ENCODE measurements around the gene CIPC.

Gene CIPC

DNA sequence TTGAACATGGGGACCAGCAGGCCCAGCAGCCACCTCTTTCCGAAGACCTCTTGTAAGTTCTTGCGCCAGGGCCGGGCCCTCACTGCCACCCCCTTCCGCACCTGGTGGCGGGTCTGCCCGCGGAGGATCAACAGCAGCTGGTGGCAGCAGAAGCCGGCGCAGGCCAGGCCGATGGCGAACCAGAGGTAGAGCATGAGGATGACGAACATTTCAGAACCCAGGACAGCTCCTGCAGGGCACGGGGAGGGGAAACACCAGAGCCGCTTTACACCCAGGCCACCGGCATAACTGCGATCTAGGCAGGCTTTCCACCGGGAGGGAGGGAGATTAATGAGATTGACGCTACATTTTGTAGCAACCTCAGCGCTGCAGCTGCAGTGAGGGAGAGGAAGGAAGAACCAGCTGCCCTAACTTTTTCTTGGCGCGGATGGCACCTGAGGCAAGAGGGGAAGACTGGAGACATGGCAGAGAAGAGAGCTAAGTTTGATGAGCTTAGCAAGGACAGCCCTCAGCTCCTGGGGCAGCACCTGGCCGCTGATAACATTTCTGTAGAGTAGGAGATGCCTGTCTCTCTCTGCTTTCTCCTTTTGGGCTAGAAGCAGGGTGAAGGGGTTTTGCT is 35.8 kb downstream of the CIPC start:
- FAIRE-seq (no peak), DNase-seq (ENCODE audit: insufficient read length, low spot score) (no peak)
- no peak for TF ChIP-seq POLR2A (IDR thresholded peaks at IDR 0.05; ENCODE audit: low read depth, low read length)

DNA sequence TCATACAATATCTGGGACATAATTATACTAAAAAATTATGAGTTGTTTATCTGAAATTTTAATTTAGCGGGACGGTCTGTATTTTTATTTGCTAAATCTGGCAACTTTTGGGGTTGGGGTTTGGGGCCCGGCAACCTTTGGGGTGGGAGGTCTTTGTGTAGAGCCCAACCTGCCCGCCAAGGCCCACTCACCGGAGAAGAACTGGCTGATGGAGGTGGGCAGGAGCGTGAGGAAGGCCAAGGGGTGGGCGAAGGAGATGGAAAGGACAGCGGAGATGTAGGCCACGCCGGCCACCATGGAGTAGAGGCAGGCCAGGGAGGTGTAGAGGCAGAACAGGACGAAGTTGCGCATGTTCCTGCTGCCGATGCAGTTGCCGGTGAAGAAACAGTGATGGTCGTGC is 41.0 kb downstream of the CIPC start:
- TF ChIP-seq POLR2A (IDR thresholded peaks at IDR 0.05; ENCODE audit: low read depth, low read length) = no peak
- no peak for FAIRE-seq

DNA sequence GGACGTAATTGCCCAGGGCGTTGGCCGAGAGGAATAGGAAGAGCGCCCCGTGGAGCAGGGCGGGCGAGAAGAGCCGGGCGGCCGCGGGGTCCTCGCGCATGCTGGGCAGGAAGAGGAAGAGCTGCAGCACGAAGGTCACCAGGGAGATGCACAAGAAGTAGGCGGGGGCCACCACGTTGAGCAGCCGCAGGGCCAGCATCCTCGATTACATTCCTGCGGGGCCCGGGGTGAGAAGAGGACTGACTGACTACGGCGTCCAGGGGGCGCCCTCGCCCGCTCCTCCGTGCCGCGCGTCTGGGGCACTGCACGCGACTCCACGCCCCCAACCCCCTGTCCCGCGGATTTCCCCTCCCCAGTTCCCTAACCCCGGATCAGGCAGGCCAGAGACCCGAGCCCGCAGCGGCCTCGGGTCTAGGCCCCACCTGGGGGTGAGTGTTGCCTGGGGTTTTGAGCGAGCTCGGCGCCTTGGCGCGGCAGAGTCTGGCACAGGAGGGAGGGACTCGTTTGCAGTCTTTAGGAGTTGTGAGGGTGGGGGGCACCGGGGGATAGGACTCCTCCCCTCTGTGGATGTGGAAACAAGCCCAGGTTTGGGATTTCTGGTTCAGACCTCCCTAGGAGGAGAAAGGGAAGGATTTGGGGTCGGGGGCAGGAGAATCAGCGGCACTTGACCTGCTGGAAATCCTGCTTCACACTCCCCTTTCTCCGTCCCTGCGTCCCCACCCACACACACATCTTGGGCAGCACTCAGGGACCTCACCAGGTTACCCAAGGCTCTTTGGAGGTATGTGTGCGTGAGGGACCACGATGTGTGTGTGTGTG is 41.7 kb downstream of the CIPC start:
- FAIRE-seq (no peak), DNase-seq (ENCODE audit: insufficient read length, low spot score) (peak; percentile 46)
- no peak for TF ChIP-seq POLR2A (IDR thresholded peaks at IDR 0.05; ENCODE audit: low read depth, low read length)

More for the DNA sequence above, 41.0 kb downstream of the CIPC start:
- no peak for DNase-seq (ENCODE audit: insufficient read length, low spot score)

DNA sequence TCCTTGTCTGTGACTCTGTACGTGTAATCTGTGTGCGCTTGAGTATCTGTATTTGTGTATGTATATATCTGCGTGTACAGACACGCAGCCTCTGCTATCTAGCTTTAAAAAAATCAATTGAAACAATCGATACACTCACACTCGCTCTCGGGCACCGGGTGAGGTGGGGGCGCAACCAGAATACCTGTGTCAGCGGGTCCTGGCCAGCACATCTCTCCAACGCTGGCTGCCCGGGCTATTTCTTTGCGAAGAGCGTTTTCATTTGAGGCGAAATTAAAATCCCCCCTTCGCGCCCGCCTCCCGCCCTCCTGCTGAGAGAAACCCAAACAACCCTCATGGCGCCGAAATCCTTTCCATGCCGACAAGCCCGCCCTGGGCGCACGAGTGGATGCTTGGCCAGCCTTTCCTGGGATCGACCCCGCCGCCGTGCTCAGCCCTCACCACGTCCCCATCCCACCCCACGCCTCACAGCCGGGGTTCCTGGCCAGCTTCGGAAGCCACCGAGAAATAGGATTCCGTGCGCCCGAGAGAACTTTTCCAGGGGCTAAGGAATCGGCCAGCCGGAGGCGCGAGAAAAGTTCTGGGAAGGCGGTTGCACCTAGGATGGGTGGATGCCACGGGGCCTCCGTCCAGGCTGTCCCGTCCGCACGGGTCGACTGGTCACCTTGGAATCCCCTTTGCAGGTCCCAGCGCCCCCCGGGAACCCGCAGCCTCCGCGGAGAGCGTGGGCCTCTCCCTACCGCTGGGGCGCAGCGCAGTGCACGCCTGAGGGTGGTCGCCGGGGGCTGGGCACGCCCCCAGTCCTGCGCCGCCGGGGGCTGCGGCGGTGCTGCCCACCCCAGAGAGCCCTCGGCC is 42.5 kb downstream of the CIPC start:
- FAIRE-seq (no peak), DNase-seq (ENCODE audit: insufficient read length, low spot score) (no peak)
- no peak for TF ChIP-seq POLR2A (IDR thresholded peaks at IDR 0.05; ENCODE audit: low read depth, low read length)

DNA sequence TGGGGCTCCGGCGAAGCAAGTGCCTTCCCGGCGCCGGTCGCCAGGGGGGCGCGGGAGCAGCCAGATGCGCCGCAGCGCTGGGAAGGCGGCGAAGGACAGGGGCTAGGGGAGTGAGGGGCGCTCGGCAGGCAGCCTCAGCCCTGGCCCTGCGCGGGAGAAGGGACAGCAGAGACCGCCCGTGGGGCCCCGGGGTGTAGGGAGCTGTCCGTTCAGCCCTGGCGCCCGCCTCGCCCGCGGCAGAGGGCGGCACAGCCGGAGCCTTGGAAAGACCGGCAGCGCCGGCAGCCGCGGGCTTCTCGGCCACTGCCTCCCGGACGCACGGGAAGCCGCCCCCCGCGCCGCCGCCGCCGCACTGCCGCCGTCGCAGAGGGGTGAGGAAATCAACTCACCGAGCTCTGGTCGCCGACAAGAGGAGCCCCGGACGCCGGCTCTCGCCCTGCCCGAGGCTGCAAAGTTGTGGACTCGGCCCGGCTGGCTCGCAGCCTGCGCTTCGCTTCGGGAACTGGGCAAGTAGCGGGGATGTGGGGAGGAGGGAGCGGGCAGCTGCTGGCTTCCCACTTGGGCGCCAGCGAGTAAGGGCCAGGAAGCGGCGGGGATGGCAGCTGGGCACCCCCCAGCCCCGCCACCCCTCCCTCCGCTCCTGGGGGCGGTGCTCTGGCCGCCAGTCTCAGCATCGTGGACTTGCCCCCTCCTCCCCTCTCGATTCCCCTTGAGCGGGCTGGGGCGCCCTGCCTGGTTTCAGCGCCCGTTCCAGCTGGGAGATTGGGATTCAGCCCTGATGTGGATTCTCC is 43.4 kb downstream of the CIPC start, which contains the start of gene ZDHHC22:
TSS of gene ZDHHC22 (minus strand) at position 578 of the 791 bp plus-strand sequence. CDS start 2,053 bp downstream, outside the sequence.
- TF ChIP-seq POLR2A (IDR thresholded peaks at IDR 0.05; ENCODE audit: low read depth, low read length) = no peak
- no peak for FAIRE-seq
- DNase-seq (ENCODE audit: insufficient read length, low spot score) = no peak

DNA sequence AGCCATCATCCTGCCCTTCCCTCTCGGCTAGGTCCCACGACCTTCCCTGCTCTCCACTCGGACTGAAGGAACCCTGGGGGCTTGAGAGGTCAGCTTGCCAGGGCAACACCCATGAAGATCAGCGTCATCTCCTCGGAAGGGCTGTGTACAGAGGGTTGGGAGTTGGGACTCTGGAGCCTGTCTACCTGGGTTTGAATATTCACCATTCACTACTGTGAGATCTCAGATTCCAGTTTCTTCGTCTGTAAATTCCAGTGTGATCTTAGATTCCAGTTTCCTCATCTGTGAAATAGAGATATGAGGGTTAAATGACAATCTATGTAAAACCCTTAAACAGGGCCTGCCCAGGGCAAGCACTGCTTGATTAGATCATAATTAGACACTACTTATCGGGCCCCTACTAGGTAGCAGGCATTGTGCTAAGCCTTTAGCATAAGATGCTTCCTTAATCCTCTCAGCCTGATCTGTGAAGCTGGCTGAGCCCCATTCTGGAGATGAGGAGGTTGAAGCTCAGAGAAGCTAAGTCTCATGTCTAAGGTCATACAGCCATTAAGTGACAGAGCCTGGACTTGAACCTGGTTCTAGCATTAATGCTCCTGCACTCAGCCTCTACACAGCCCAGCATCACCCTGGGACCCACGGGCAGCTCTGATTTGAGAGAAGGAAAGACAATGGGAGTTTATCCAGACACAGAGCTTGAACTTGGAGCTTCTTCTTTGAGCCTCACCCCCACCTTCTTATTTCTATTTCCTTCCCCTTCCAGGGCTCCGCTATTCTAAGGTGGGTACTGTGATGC is 44.1 kb downstream of the CIPC start:
- FAIRE-seq (no peak), DNase-seq (ENCODE audit: insufficient read length, low spot score) (no peak)
- TF ChIP-seq POLR2A (IDR thresholded peaks at IDR 0.05; ENCODE audit: low read depth, low read length) = no peak

DNA sequence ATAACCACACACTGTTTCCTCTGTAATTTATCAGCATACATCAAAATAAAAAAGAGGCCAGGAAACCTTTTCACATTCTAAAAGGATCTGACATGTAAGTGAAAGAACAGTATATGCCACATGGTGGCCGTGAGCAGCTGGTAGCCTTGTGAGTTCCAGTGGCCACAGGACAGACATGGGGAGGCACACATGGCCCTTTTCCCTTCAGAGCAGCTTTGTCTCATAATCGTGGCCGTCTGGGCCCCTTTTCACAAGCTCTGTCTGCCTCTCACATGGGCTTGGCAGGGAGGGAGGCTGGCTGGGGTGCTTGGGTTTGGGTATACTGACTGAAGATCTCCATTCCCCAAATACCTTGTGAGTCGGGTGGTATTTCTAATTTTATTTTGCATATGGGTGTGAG is 45.0 kb downstream of the CIPC start:
- FAIRE-seq (no peak), DNase-seq (ENCODE audit: insufficient read length, low spot score) (no peak)
- no peak for TF ChIP-seq POLR2A (IDR thresholded peaks at IDR 0.05; ENCODE audit: low read depth, low read length)

DNA sequence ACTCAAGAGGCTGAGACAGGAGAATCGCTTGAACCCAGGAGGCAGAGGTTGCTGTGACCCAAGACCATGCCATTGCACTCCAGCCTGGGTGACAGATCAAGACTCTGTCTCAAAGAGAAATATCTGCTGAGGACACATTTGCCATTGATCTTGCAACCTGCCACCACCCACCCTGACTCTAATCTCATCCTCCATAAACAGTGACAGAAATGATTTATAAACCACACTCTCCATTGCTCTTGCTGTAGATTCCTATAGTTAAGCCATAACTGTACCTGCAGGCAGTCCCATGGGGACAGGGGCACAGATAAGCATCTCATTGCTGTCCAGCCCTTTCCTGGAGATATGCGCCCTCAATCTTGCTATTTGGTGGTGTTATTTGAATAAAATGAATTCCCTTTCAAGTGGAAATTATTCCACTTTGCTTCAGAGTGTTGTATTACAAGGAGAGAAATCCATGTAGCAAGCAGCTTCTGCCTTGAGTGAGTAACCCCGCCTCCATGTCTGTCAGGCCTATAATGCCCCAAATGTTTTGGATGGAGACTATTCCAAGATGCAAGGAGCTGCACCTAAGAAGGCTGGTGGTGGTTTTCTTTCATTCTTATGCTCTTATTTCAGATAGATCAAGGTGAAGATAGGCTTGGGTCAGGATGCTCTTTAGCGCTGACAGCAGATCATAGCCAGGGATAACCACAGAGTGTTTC is 46.5 kb downstream of the CIPC start:
- TF ChIP-seq POLR2A (IDR thresholded peaks at IDR 0.05; ENCODE audit: low read depth, low read length) = no peak
- FAIRE-seq = no peak

DNA sequence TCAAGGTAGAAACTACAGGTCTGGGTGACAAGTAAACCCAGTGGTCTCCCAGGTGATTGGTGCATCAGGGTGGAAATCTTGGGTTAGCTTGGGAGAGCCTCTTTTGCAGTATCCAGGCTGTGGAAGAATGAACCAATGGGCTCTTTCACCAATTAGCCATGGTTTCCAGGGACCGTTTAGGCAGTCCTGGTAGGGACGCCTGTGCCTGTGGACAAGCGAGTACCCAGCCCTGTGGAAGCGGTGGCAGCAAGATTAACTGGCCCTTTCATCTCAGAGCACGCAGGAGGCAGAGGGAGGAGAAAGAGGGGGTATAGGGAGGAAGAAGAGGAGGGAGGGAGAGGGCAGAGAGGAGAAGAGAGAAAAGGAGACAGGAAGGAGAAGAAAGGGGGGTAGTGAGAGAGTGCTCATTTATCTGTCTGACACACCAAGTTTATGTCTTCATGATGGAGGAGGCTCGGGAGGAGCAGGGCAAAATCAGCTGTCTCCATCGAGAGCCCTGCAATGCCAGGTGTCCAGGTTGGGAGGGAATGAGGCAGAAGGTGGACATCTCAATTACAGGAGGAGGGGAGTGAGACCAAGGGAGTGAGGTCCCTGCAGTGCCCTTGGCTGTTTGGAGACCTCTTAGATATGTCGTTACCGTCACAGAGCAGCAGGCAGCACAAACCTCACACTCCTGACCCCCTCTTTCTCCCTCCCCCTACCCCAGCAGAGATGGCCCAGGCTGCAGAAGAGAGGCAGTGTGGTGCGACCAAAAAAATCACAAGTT is 48.1 kb downstream of the CIPC start:
- DNase-seq (ENCODE audit: insufficient read length, low spot score) = no peak
- TF ChIP-seq POLR2A (IDR thresholded peaks at IDR 0.05; ENCODE audit: low read depth, low read length) = no peak
- no peak for FAIRE-seq

More for the DNA sequence above, 46.5 kb downstream of the CIPC start:
- no peak for DNase-seq (ENCODE audit: insufficient read length, low spot score)

DNA sequence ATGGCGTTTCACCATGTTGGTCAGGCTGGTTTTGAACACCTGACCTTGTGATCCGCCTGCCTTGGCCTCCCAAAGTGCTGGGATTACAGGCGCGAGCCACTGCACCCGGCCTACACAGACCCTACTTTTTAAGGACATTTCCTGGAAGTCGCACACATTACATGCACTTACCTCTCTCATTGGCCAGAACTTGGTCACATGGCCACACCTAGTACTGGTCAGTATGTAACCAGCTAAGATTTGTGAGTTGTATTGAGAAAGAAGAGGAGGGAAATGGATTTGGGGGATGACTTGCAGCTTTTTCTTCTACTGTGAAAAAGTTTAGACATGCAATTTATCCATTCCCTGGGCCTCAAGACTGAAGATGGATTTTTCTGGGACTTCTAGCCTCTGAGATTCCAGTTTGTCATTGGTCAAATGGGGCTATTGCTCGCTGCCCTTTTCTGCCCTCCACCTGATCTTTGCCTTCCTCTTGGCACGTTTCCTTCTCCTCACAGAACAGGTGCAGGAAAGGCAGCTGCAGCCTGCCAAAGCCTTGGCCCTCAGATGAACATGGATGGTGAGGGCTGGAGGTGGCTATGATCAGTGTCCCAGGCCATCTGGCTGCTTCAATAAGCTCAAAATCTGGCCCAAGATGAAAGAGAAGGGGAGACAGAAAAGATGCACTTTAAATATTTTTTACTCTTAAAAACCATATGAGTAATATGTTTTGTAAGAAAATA is 50.6 kb downstream of the CIPC start:
- DNase-seq (ENCODE audit: insufficient read length, low spot score) (no peak), FAIRE-seq (no peak)
- TF ChIP-seq POLR2A (IDR thresholded peaks at IDR 0.05; ENCODE audit: low read depth, low read length) = no peak

DNA sequence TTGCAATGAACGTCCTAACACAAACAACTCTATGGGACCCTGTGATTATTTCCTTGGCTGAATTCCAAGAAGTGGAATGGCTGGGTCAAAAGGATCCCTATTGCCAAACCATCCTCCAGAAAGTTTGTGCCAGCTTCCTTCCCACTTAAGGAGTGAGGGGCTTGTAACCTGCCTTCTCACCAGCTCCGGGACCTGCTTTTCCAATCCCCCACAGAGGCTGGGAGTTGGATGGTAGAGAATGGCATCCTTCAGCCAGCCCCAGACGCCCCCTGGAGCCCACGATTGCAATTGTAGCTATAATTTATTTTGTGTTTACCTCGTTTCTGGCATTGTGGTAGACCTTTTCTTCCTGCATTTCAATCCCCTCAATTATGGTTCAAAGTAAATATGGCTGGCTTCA is 53.2 kb downstream of the CIPC start:
- DNase-seq (ENCODE audit: insufficient read length, low spot score) = no peak
- no peak for FAIRE-seq
- TF ChIP-seq POLR2A (IDR thresholded peaks at IDR 0.05; ENCODE audit: low read depth, low read length) = no peak
